AG10803 (cell line): ENCODE measurements around the gene IGSF23.
A peak's percentile ranks its signal among the peaks of the same experiment; 100 is the strongest.

ENCODE experiments used
- DNase-seq: peaks from one replicate; pipeline ENCODE4 v3.0.0; 2010; ENCODE audit warnings: low read depth
- H3K4me3 ChIP-seq: 2 replicates; pipeline ENCODE4 v1.5.1; 2011; ENCODE audit warnings: mild to moderate bottlenecking, low read length, control low read depth
- TF ChIP-seq, protein P1 (sequence below): conservative IDR thresholded peaks from 2 replicates; pipeline ENCODE4 v1.5.1; 2011; ENCODE audit warnings: mild to moderate bottlenecking, low read length, control low read depth, inconsistent platforms

The IGSF23 gene

DNA sequence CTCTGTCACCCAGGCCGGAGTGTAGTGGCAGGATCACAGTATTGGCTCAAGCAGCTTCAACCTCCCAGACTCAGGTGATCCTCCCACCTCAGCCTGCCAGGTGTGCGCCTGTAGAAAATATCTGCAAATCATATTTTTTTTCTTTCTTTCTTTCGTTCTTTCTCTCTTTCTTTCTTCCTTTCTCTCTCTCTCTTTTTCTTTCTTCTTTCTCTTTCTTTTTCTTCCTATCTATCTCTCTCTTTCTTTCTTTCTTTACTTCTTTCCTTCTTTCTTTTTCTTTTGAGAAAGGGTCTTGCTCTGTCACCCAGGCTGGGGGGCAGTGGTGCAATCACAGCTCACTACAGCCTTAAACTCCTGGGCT is 16.3 kb upstream of the IGSF23 start:
- no peak for DNase-seq
- TF ChIP-seq, protein P1, sequence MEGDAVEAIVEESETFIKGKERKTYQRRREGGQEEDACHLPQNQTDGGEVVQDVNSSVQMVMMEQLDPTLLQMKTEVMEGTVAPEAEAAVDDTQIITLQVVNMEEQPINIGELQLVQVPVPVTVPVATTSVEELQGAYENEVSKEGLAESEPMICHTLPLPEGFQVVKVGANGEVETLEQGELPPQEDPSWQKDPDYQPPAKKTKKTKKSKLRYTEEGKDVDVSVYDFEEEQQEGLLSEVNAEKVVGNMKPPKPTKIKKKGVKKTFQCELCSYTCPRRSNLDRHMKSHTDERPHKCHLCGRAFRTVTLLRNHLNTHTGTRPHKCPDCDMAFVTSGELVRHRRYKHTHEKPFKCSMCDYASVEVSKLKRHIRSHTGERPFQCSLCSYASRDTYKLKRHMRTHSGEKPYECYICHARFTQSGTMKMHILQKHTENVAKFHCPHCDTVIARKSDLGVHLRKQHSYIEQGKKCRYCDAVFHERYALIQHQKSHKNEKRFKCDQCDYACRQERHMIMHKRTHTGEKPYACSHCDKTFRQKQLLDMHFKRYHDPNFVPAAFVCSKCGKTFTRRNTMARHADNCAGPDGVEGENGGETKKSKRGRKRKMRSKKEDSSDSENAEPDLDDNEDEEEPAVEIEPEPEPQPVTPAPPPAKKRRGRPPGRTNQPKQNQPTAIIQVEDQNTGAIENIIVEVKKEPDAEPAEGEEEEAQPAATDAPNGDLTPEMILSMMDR = no peak
- H3K4me3 ChIP-seq = no peak overlapping the region

DNA sequence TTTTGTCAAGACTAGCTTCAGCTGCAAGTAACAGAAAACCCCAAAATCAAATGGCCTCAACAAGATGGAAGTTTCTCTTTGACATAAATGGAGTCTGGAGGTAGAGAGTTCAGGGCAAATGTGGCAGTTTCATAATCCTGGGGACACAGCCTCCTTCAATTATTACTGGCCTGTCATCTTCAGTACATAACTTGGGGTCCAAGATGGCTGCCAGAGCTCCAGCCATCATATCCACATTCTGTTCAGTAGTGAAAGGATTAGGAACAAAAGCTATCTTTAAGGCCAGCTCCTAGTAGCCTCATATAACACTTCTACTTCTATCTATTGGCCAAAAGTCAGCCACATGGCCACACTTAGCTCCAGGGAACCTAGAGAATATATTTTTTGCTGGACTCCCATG is 15.0 kb upstream of the IGSF23 start:
- no peak for DNase-seq
- H3K4me3 ChIP-seq = no peak overlapping the region
- TF ChIP-seq, protein P1 = no peak

DNA sequence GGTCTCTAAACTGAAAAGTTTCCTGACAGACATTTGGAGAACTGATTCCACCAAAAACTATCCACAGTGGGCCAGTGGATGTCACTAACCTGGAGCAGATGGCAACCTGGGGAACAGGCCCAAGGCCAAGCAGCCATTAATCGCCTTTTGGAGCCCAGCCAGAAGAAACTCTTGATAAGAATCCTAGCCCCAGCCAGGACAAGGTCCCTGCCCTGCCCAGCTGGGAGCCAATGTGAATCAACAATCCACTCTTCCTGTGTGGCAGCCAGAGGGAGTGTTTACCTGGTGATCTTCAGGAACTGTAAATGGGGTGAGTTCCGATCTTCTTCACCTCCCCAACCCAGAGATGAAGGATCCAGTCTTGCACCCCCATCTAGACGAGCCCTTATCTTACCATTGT is 14.5 kb upstream of the IGSF23 start:
- no peak for DNase-seq
- TF ChIP-seq, protein P1 = no peak
- H3K4me3 ChIP-seq = no peak overlapping the region

DNA sequence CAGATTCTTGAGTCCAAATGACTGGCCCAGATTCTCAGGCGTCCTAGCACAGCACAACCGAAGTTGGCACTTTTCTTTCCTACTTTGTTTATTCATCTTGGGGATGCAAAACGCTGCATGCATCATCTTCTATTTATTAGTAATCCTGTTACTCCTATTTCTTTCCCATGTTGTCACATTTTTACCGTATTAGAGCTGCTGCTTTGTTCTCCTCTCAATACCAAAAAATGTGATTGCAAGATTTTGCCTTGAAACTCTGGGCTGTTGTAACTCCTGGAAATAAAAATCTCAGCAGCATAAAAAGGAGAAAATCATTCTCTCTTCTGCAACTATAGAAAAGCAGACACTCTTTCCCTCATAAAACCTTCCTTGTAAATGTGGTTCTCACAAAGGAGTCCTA is 12.9 kb upstream of the IGSF23 start:
- H3K4me3 ChIP-seq = no peak overlapping the region
- TF ChIP-seq, protein P1 = no peak
- peak; percentile 24 for DNase-seq

DNA sequence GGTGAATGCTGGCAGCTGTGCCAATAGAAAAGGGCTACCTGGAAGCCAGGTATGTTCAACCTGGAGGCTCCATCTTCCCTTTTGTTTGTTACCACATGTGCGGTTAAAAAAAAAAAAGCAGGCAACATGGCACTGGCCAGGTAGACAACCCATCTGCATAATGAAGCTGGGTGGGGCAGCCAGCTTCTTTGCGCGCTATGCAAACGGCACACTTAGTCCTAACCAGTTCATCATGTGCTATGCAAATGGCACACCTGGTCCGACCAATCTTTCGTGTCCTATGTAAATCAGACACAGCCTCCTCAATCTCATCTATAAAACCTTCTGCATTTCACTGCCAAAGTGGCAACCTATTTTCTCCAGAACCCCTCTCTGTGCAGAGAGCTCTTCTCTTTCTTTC is 11.3 kb upstream of the IGSF23 start:
- no peak overlapping the region for H3K4me3 ChIP-seq
- TF ChIP-seq, protein P1 = no peak
- no peak for DNase-seq

DNA sequence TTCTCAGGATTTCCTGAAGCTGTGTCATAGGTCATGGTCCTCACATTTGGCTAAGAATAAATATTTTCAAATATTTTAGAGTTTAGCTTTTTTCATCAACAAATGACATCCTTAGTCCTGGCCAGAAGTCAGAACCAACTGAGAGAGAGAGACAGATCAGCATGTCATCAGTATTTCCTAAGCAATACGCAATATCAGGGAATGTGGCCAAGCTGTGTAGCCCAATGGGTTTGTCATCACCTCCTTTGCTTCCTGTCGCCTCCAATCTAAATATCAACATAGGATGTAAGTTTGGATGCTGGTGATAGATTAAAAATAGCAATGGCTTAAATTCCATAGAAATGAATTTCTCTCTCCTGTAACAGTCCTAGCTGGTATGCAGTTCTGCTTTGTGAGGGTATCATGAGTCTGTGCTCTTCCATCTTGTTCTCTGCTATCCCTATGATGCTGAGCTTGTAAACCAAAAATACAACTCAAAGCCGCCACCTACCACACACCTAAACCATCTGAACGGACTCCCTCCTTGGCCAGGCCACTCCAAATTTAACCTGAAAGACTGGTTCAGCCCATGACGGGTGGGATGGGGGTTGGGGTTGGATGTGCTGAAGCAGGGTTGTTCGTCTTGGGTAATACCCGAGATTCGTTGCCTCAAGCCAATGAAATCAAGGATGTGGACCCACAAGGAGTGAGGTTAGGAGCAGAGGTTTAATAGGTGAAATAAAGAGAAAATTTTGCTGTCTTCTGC is 10.0 kb upstream of the IGSF23 start:
- no peak overlapping the region for H3K4me3 ChIP-seq
- TF ChIP-seq, protein P1 = no peak
- DNase-seq = peak; percentile 96

DNA sequence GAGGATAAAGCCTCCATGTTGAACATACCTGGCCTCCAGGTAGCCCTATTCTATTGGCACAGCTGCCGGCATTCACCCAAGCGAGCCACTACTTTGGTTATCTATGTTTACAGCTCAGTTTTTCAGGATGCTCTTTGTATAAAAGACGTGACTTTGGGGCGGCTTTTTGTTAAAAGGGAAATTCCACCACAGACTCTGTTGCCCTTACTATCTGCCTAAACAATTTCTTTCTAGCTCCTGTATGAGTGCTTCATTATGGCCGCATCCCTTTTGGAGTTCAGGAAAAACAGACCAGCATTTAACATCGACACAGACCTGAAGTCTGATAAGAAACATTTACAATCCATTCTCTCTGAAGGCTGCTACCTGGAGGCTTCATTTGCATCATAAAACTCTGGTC is 9.1 kb upstream of the IGSF23 start:
- no peak overlapping the region for H3K4me3 ChIP-seq
- TF ChIP-seq, protein P1 = no peak
- DNase-seq = no peak
